Suppressor macrophage (primary cell): Measurements from ENCODE around the gene TCF4.

Experiments used
- DNase-seq, 4 experiments: peaks; one replicate each; pipeline ENCODE4 v3.0.0-alpha.2; 2020 to 2022

The TCF4 gene

GRCh38 chr18:55405893-55406406 is 182.0 kb downstream of the TCF4 start:
- peak in 2 of 4 experiments; percentile 8 to 9 for DNase-seq

GRCh38 chr18:55405475-55405874 is 182.5 kb downstream of the TCF4 start:
- no peak for DNase-seq

DNA sequence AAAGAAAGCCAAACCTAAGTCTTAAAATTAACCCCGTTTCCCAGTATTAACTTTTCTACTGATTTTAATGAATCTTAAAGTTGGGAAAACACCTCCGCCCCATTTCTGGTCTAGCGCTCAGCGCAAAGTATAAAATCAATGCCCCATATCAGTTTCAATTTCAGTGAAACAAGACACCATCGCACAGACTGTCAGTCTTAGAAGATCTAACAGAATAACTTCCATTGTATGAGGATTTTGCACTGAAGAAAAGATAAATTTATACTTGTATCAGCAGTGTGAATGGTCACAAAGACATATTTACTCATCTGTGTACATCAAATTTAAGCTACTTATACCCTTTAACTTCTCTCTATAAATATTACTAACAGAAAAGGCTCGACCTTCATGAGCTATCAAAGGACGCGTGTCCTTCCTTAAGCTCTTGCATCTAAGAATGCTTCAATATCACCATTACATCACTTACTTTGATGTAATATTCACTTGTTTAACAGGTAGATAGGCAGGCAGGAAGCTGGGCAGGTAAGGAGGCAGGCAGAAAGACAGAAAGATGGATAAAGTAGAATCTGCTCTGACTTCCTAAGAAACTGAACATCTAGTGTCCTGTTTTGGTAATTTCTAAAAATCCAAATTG is 183.0 kb downstream of the TCF4 start:
- no peak for DNase-seq

DNA sequence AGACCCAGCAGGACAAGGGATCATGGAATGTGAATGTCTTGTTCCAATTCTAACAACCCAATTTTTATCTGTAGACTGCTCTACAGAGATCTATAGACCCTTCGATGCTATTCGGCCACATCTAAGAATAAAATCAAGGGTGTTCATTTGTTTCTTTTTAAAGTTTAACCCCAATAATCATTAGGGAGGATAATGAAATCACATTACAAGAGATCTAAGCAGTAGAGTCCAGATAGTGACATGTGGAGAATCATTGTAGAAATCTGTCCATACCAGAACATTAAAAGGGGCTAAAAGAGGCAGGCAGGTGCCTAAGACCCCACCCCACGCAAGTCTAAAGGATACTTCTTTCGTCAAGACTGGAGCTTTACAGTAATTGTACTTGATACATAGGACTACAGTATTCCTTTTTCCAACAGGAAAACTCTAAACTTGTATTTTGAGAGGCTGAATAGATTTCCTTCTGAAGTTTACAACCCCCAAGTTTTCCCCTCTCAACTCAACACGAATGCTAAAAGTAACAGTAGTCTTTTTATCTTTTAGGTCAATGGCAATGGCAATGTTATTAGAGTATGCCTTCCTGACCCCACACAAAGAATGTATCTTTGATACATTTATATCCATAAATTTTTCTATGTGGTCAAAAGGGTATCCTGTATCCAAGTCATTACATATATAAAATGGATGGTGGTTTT is 183.7 kb downstream of the TCF4 start:
- no peak for DNase-seq

DNA sequence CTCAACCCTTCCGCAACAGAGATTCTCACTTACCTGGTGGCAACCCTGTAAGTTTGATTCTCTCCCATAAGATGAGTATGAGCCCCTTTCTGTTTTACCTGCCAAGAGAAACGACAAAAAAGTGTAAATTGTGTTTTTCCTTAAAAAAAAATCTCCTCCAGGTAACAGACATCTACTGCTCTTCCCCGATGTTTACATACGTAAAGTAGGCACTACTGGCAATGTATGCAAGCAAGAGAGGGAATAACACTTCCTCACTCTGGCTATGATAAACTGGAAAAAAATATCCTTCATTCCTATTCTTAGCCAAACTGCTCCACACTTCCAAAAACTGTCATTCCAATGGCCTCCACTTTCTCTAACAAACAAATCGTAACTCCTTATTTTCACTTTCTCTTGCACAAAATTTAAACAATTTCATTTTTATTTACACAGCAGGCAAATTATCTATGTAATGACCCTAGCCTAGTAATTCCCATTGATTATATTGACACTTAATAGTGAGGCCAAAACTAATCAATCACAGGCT is 184.5 kb downstream of the TCF4 start:
- DNase-seq, result no peak

- DNase-seq, result no peak
Observed at GRCh38 chr18:55402731-55403405, 185.1 kb downstream of the TCF4 start.

GRCh38 chr18:55401638-55402191 is 186.3 kb downstream of the TCF4 start:
- no peak for DNase-seq

- no peak for DNase-seq
Observed at GRCh38 chr18:55400590-55401541, 187.1 kb downstream of the TCF4 start.

DNA sequence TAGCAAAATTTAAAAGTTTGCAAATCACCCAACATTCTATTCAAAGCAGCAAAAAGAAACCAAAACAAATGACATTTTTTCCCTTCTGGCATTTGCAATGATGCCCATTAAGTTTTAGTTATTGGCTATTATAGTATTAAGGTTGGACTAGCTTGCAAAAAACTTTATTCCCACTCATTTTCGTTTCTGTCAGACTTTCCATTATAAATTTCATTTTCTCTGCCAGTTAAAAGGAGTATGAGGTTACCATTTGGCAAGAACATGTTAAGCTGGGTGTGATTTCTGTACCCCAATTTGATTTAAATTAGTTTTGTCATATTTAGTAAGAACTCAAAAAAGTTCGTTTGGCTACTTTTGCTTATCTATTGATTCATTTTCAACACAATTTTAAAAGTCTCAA is 187.9 kb downstream of the TCF4 start:
- DNase-seq, result no peak

DNA sequence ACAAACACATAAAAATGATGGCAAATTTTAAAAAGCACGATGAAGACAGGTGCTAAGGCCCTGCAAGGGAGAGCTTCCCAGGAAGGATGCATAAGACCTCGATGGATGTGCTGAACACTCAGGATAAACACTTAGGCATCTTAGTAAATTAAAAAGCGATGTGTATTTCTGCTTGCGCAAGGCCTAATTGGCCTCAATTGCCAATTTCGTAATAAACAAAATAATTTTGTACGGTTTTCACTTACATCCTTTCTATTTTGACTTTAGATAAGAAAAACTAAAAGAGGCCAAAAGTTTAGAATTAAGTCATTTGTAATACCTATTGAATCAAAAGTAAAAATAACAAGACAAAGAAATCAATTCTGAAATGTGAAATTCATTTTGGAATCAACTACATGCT is 189.1 kb downstream of the TCF4 start:
- DNase-seq, result no peak

- DNase-seq, result no peak
Observed at GRCh38 chr18:55396979-55397378, 191.0 kb downstream of the TCF4 start.

DNA sequence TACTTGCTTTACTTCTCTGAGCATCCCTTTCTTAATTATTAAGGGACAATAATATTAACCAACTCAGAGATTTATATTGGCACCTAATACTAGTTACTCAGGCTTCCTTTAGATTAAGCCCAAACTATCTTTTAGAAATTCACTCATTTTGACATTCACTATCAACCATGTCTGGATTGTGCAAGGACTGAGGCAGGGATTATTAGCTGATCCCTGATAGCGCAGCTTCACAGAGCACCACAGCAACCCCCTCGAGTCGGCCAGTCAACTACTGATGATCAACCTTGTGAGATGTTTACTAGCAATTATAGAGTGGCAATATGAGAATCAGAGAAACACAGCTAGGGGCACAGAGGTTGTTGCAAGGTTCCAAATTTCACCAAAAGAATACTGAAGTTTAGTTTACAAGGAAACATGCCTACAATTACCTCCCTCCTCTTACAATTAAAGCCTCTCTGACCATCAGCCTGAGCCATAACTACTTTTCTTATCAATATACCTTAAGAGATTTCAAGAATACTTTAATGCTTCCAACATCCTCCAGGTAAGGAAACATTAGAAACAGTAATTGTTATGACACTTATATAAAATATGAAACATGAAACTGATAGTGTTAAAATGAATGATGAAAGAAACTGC is 191.6 kb downstream of the TCF4 start:
- no peak for DNase-seq

DNA sequence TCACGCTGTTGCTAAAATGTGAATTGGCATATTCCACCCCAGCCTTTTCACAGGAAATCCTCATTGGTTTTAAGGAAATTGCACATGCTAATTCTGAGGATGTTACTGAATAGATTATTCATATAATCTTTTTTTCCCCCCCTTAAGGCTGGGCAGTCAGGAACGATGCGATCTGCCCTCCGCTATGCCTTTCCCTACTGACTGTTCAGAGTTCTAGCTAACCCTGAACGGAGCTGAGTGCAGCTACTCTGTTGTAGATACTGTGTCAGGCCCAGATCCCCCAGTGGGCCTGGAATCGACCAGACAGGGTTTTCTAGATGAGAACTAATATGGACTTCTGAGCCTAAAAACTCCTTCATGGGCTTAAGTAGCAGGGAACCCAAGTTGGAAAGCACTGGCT is 192.2 kb downstream of the TCF4 start:
- no peak for DNase-seq

DNA sequence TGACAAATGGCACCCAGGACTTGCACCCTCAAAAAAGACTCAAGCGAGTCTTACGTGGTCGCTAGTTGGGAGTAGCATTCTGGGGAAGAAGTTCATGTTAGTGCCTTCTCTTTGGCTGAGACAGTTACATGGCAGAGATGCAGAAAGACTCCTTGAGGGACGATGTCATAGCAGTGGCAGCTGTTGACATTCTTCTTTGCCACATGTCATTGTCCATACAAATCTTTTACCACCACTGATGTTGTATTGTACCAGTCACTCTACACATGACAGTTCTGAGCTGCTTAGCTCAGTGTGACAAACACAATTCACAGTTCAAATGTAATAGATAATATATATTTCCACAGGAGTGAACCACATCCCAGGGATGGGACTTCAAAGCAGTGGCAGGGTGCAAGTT is 197.1 kb downstream of the TCF4 start:
- no peak for DNase-seq

GRCh38 chr18:55387139-55387984 is 200.6 kb downstream of the TCF4 start:
- no peak for DNase-seq

DNA sequence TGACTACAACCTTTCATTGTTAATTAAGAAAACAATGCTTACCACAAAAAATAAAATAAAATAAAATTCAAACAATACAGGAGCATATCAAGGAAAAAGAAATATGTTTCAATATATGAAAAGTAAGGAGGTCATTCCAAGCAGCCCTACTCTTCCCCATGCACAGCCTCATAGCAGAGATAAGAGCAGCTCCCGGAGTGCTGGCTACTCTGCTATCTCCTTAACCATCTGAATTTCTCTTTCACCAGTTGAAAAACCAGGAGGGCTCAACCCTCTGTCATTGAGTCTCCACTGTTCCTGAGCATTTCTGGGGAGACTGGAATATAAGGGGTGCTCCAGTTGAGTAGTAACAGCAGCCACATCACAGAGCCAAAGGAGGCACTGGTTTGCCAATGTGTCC is 201.4 kb downstream of the TCF4 start:
- DNase-seq, result no peak

DNA sequence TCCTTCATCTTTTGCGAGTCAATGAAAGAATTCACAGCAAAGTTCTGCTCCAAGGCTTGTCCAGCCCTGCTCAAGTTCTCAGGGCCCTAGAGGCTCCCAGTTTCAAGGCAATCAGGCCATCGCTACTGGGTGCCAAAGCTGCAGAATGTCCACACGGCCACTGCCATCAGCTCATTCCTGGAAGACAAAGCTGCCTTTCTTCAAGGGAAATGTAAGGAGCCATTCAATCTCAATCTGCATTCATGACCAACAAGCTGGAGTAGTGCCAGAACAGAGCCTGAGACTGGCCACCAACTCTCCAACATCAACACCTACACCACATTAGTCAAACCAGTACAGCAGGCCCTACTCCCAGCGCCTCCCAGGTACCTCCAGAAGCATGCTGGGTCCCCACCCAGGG is 202.2 kb downstream of the TCF4 start:
- no peak for DNase-seq

DNA sequence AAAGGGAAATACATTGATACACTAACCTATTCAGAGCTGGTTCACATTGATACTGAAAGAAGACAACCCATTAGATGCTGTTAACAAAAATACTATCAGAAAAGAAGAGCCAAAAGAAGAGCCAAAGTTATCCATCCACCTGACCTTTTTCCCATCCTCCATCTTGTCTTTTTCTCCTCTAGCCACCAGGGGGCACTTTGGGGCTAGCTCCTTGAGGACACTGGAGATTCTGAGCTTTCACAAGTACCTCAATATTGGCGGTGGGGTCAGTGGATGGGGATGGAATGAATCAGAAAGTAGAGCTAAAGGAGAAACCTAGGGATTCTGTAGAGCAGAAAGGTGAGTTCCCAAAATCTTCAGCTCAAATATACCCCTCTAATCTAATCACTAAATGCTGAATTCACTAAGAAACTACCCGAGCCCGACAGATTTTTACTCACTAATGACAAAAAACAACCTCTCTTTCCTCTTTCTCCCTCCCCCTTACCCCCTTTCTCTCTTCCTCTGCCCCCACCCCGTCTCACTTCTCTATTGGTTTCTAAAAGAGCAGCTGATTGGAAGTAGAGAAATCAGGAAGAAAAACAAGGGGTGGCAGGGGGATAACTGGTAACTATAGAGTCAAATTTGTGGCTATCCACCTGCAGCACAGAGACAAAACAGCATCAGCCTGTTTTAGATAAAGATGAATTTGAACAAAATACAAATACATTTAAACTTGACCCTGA is 203.3 kb downstream of the TCF4 start:
- DNase-seq, result peak; percentile 11 to 41 (median 28)

DNA sequence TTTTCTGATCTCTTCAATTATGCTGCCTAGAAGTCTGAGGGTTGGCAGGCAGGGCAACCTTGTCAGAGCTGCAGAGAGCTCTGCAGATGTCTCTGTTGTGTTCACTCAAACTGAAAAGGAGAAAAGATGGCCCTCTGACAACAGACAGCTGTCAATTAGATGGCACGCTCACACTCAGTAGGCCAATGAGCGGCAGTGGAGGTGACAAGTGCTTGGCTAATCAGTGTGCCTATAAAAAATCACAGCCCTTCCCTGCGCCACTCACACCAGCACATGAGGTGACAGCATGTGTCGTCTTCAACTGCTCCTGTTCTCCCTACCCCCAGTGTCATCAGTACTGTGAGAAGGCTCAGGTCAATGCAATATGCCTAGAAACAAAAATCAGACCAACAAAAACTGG is 203.9 kb downstream of the TCF4 start:
- DNase-seq, result no peak

- peak in 1 of 4 experiments; percentile 7 for DNase-seq
Observed at GRCh38 chr18:55382277-55382805, 205.7 kb downstream of the TCF4 start.
